GM23338 (cell line): ENCODE results near the gene FBLN1. TPM values are rescaled to one million over a fixed set of nuclear protein-coding genes. Genes with fewer than 3 reads are reported as not detected.

Experiments used
- ATAC-seq: fragments of 200-7000 bp; cut with Tn5 transposase; 3 replicates; pipeline ENCODE4 v1.9.1; 2020
- DNase-seq: peaks from one replicate; pipeline ENCODE4 v3.0.0-alpha.2; 2015; ENCODE audit warnings: low spot score
- H2AFZ ChIP-seq: fragments of 200-600 bp; sonication (generic); 2 replicates; pipeline ENCODE4 v1.8.0; 2016; ENCODE audit warnings: antibody characterized with exemption, mild to moderate bottlenecking, moderate library complexity
- H3F3A ChIP-seq: fragments of 200-600 bp; sonication (generic); replicated peaks from 2 replicates; pipeline ENCODE4 v1.8.0; 2017; ENCODE audit warnings: antibody characterized with exemption, mixed run types, low read depth
- H3K27ac ChIP-seq: fragments of 200-600 bp; sonication (generic); 2 replicates; pipeline ENCODE4 v1.6.1; 2016; ENCODE audit warnings: low read depth
- H3K27me3 ChIP-seq: fragments of 200-600 bp; sonication (generic); 2 replicates; pipeline ENCODE4 v1.8.0; 2016; ENCODE audit warnings: mild to moderate bottlenecking, mixed run types, moderate library complexity; ENCODE audit not compliant: insufficient read depth
- H3K36me3 ChIP-seq: fragments of 200-600 bp; sonication (generic); 2 replicates; pipeline ENCODE4 v1.8.0; 2016; ENCODE audit warnings: mild to moderate bottlenecking; ENCODE audit not compliant: insufficient read depth
- H3K4me1 ChIP-seq: fragments of 200-600 bp; sonication (generic); 2 replicates; pipeline ENCODE4 v1.8.0; 2016; ENCODE audit warnings: mild to moderate bottlenecking, moderate library complexity; ENCODE audit not compliant: insufficient read depth
- H3K4me2 ChIP-seq: fragments of 200-600 bp; sonication (generic); 2 replicates; pipeline ENCODE4 v1.7.1; 2017; ENCODE audit warnings: mixed run types
- H3K4me3 ChIP-seq: fragments of 200-600 bp; sonication (generic); 2 replicates; pipeline ENCODE4 v1.6.1; 2016; ENCODE audit warnings: mixed run types
- H3K79me2 ChIP-seq: fragments of 200-600 bp; sonication (generic); replicated peaks from 2 replicates; pipeline ENCODE4 v1.8.0; 2017; ENCODE audit warnings: mild to moderate bottlenecking; ENCODE audit not compliant: insufficient read depth
- H3K9me2 ChIP-seq: fragments of 200-600 bp; sonication (generic); 2 replicates; pipeline ENCODE4 v1.8.0; 2017; ENCODE audit not compliant: insufficient read depth
- H4K20me1 ChIP-seq: fragments of 200-600 bp; sonication (generic); replicated peaks from 2 replicates; pipeline ENCODE4 v1.8.0; 2017; ENCODE audit warnings: mild to moderate bottlenecking; ENCODE audit not compliant: insufficient read depth
- H3K27ac Mint-ChIP-seq: 2 replicates; pipeline ENCODE4 v1.8.0; 2020; ENCODE audit warnings: inconsistent platforms, mild to moderate bottlenecking, moderate library complexity, mixed read lengths
- H3K27me3 Mint-ChIP-seq: 3 replicates; pipeline ENCODE4 v1.8.0; 2022; ENCODE audit warnings: low read depth, mild to moderate bottlenecking, moderate library complexity, mixed read lengths, inconsistent platforms; ENCODE audit not compliant: insufficient read depth, poor library complexity
- H3K36me3 Mint-ChIP-seq: 3 replicates; pipeline ENCODE4 v1.8.0; 2021; ENCODE audit warnings: low read depth, mild to moderate bottlenecking, inconsistent platforms, moderate library complexity, mixed read lengths
- H3K4me1 Mint-ChIP-seq: 3 replicates; pipeline ENCODE4 v1.8.0; 2020; ENCODE audit warnings: mild to moderate bottlenecking, inconsistent platforms, mixed read lengths
- H3K4me3 Mint-ChIP-seq: 3 replicates; pipeline ENCODE4 v1.8.0; 2021; ENCODE audit warnings: moderate library complexity, mild to moderate bottlenecking, inconsistent platforms, mixed read lengths
- H3K9me3 Mint-ChIP-seq: 3 replicates; pipeline ENCODE4 v1.8.0; 2020; ENCODE audit warnings: moderate library complexity, mild to moderate bottlenecking, inconsistent platforms, mixed read lengths
- CTCF ChIP-seq, 2 experiments: fragments of 200-600 bp in 1 of 2; sonication (generic) in 1 of 2; conservative IDR thresholded peaks; 2 replicates each; pipeline versions ENCODE4 v1.5.1 to v1.6.1; 2016 to 2017; ENCODE audit warnings: antibody characterized with exemption in 2 of 2, low read depth in 2 of 2, mild to moderate bottlenecking in 2 of 2, moderate library complexity in 1 of 2
- NANOG ChIP-seq: IDR thresholded peaks from 2 replicates; pipeline ENCODE4 v1.6.1; 2016; ENCODE audit warnings: antibody characterized with exemption, borderline replicate concordance
- REST ChIP-seq: IDR thresholded peaks from one replicate; pipeline ENCODE4 v1.6.1; 2018; ENCODE audit warnings: antibody characterized with exemption; ENCODE audit not compliant: unreplicated experiment
- ZNF462 ChIP-seq: fragments of 250-450 bp; sonication (Bioruptor Pico); IDR thresholded peaks from 2 replicates; pipeline ENCODE4 v1.5.0; 2020; ENCODE audit warnings: mild to moderate bottlenecking, moderate library complexity
- polyA plus RNA-seq: library from polyadenylated mRNA; unstranded; fragments of >200 nt; fragmentation: Nextera tagmentation; extraction: Ambion mirVana; gene quantifications from 2 replicates; pipeline ENCODE4 v1.2.1, GENCODE V29; 2016
- total RNA-seq: library from RNA; depleted of rRNA; stranded (reverse); fragments of >200 nt; shearing (Covaris generic); gene quantifications from 2 replicates; pipeline ENCODE4 v1.2.3, GENCODE V29; 2014
- TF ChIP-seq, protein P1 (sequence below): IDR thresholded peaks from 2 replicates; pipeline ENCODE4 v1.6.1; 2016; ENCODE audit warnings: antibody characterized with exemption

The FBLN1 gene
- total and polyA plus RNA-seq, 2 experiments from 2014 or later = 90.1 to 137 TPM

DNA sequence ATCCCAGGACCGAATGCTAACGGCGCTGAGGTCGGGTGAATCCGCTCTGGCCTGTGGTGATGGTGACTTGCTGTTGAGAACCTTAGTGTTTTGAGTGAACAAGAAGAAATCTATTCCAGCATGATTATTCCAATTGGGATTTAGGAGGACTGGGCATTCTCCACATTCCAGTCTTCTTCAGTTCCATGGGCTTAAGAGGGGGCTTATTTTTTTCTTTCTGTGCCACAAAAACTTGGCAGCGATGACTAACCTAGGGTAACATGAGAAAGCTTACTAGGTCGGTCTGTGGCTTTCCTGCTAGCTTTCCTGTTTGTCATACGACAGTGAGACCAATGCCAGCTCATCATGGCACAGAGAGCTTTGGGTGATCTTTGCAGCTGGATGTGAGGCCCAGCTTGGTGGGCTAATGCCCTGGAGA is 106.1 kb downstream of the FBLN1 start:
- Histone ChIP-seq H3K79me2 (no peaks in the 10 kb centered on the region), H3F3A (no peaks in the 10 kb centered on the region), H3K36me3 (no peaks in the 10 kb centered on the region; the same call in 1 of the 2 replicates), H3K27ac (no peak overlapping the region), H3K9me2 (no peaks in the 10 kb centered on the region), H3K4me3 (no peak overlapping the region), H3K27me3 (no peaks in the 10 kb centered on the region), H2AFZ (no peak overlapping the region), H3K4me1 (peaks cover 5% of the 10 kb centered on the region; the same call in 1 of the 2 replicates), H4K20me1 (no peaks in the 10 kb centered on the region), H3K4me2 (no peak overlapping the region)
- peaks cover 9% of the 10 kb centered on the region for H3K27me3 Mint-ChIP-seq
- H3K36me3 Mint-ChIP-seq = no peaks in the 10 kb centered on the region
- no peak for TF ChIP-seq ZNF462 (CRISPR knock-in tag)
- DNase-seq (no peak), ATAC-seq (no peak)
- H3K4me3 Mint-ChIP-seq = no peak overlapping the region
- H3K27ac Mint-ChIP-seq = no peak overlapping the region
- peaks cover 6% of the 10 kb centered on the region; the same call in 2 of the 3 replicates for H3K4me1 Mint-ChIP-seq
- no peaks in the 10 kb centered on the region for H3K9me3 Mint-ChIP-seq

DNA sequence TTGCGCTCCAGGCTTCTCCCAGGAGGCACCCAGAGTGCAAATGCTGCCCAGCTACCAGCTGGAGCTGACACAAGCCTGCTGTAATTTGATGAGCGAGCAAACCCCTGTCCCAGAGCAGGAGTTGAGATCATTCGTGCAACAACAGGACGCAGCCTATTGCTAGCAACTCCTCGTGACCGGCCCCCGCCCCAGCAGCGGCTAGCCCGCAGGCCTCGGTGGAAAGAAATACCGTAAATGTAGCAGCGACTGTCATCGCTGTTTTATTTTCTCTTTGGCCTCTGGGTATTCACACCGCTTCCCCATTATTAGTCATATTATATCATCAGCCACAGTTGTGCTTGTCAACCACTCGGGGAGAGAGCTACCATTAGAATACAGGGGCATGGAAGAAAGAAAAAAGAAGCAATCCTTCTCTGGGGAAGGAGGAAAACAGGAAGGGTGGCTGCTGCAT is 109.8 kb downstream of the FBLN1 start:
- H3K36me3 Mint-ChIP-seq = no peaks in the 10 kb centered on the region
- TF ChIP-seq NANOG = no peak
- TF ChIP-seq REST = no peak
- TF ChIP-seq CTCF (conservative IDR thresholded peaks at IDR 0.05; ENCODE audit: low read depth in 2 of 2) = no peak
- TF ChIP-seq, protein P1, sequence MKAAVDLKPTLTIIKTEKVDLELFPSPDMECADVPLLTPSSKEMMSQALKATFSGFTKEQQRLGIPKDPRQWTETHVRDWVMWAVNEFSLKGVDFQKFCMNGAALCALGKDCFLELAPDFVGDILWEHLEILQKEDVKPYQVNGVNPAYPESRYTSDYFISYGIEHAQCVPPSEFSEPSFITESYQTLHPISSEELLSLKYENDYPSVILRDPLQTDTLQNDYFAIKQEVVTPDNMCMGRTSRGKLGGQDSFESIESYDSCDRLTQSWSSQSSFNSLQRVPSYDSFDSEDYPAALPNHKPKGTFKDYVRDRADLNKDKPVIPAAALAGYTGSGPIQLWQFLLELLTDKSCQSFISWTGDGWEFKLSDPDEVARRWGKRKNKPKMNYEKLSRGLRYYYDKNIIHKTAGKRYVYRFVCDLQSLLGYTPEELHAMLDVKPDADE = no peak
- H3K4me1 Mint-ChIP-seq = peaks cover 6% of the 10 kb centered on the region; the same call in 2 of the 3 replicates
- Histone ChIP-seq H3K27me3 (no peaks in the 10 kb centered on the region), H3K4me1 (peaks cover 5% of the 10 kb centered on the region; the same call in 1 of the 2 replicates), H3K79me2 (no peaks in the 10 kb centered on the region), H3F3A (no peaks in the 10 kb centered on the region), H3K4me3 (no peak overlapping the region), H2AFZ (no peak overlapping the region; the same call in 1 of the 2 replicates), H3K4me2 (no peak overlapping the region), H4K20me1 (no peaks in the 10 kb centered on the region), H3K27ac (no peak overlapping the region), H3K9me2 (no peaks in the 10 kb centered on the region), H3K36me3 (no peaks in the 10 kb centered on the region)
- H3K9me3 Mint-ChIP-seq = no peaks in the 10 kb centered on the region
- H3K4me3 Mint-ChIP-seq = no peak overlapping the region
- peaks cover 5% of the 10 kb centered on the region for H3K27me3 Mint-ChIP-seq
- no peak overlapping the region; the same call in 1 of the 2 replicates for H3K27ac Mint-ChIP-seq
- DNase-seq (no peak), ATAC-seq (no peak; the same call in 2 of the 3 replicates)
